ENCODE results near the gene SP9. TPM values are rescaled to one million over a fixed set of nuclear protein-coding genes. Genes with fewer than 3 reads are reported as not detected.

Gene SP9
- total RNA-seq, 1 donor from 2014 or later = not detected

GRCh38 chr2:174322149-174322548 lies 12.6 kb upstream of the SP9 start:
- Mint-ChIP-seq H3K4me1 (ENCODE audit: low read depth) (peaks cover 9% of the 10 kb centered on the region), H3K4me3 (ENCODE audit: low read depth) (no peak overlapping the region), H3K36me3 (ENCODE audit: insufficient read depth) (no peaks in the 10 kb centered on the region), H3K9me3 (ENCODE audit: low read depth) (no peaks in the 10 kb centered on the region), H3K27ac (no peak overlapping the region), H3K27me3 (peaks cover 65% of the 10 kb centered on the region)
- DNase-seq (ENCODE audit: low spot score, unreplicated experiment) = no peak
- TF ChIP-seq, protein P1, sequence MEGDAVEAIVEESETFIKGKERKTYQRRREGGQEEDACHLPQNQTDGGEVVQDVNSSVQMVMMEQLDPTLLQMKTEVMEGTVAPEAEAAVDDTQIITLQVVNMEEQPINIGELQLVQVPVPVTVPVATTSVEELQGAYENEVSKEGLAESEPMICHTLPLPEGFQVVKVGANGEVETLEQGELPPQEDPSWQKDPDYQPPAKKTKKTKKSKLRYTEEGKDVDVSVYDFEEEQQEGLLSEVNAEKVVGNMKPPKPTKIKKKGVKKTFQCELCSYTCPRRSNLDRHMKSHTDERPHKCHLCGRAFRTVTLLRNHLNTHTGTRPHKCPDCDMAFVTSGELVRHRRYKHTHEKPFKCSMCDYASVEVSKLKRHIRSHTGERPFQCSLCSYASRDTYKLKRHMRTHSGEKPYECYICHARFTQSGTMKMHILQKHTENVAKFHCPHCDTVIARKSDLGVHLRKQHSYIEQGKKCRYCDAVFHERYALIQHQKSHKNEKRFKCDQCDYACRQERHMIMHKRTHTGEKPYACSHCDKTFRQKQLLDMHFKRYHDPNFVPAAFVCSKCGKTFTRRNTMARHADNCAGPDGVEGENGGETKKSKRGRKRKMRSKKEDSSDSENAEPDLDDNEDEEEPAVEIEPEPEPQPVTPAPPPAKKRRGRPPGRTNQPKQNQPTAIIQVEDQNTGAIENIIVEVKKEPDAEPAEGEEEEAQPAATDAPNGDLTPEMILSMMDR (IDR thresholded peaks at IDR 0.05; ENCODE audit: unreplicated experiment) = no peak

DNA sequence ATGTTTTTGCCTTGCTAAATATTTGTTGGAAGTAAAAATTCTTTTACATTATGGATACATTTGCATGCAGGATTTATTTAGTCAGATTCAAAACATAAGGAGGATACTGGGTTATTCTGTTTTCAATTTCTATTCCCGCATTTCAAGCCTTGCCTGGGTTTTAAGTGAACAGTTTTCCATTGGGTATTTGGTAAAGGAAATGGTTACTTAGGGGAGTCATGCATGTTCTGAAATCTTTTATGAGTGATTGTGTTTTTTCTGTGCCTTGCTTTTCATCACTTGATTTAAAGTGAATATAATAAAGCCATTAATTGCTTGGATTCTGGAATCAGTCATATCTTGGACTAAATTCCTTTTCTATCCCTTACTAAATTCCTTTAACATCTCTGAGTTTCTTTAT lies 12.0 kb upstream of the SP9 start:
- TF ChIP-seq, protein P1 (IDR thresholded peaks at IDR 0.05; ENCODE audit: unreplicated experiment) = no peak
- H3K4me3 Mint-ChIP-seq (ENCODE audit: low read depth) = no peak overlapping the region
- H3K27me3 Mint-ChIP-seq = peaks cover 71% of the 10 kb centered on the region
- H3K9me3 Mint-ChIP-seq (ENCODE audit: low read depth) = no peaks in the 10 kb centered on the region
- no peaks in the 10 kb centered on the region for H3K36me3 Mint-ChIP-seq (ENCODE audit: insufficient read depth)
- H3K4me1 Mint-ChIP-seq (ENCODE audit: low read depth) = peaks cover 11% of the 10 kb centered on the region
- no peak for DNase-seq (ENCODE audit: low spot score, unreplicated experiment)
- H3K27ac Mint-ChIP-seq = no peak overlapping the region

DNA sequence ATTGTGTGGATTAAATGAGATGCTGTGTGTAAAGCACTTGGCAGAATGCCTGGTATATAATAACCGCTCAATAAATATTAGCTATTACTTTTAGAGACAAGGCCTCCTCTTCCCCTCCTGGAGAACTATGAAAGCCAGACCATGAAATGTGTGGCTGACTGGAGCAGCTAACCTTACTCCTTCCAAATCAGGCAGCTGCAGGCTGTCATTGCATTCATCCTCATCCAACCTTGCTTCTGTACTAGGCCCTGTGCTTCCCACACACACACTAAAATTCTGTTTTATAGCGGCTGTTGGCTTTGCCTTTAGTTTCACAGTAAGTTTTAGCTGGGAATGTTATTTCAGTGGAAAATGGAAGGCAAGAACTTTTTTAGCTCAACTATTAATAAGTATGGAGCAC lies 10.2 kb upstream of the SP9 start:
- no peak for DNase-seq (ENCODE audit: low spot score, unreplicated experiment)
- Mint-ChIP-seq H3K4me1 (ENCODE audit: low read depth) (peaks cover 15% of the 10 kb centered on the region), H3K27ac (no peak overlapping the region), H3K27me3 (peaks cover 82% of the 10 kb centered on the region), H3K4me3 (ENCODE audit: low read depth) (no peak overlapping the region), H3K36me3 (ENCODE audit: insufficient read depth) (no peaks in the 10 kb centered on the region), H3K9me3 (ENCODE audit: low read depth) (no peaks in the 10 kb centered on the region)
- TF ChIP-seq, protein P1 (IDR thresholded peaks at IDR 0.05; ENCODE audit: unreplicated experiment) = no peak

GRCh38 chr2:174325373-174326160 lies 9.2 kb upstream of the SP9 start:
- Mint-ChIP-seq H3K9me3 (ENCODE audit: low read depth) (no peaks in the 10 kb centered on the region), H3K27ac (peak overlapping the region; percentile 56), H3K4me1 (ENCODE audit: low read depth) (peaks cover 15% of the 10 kb centered on the region), H3K27me3 (peaks cover 86% of the 10 kb centered on the region), H3K36me3 (ENCODE audit: insufficient read depth) (no peaks in the 10 kb centered on the region), H3K4me3 (ENCODE audit: low read depth) (peak overlapping the region; percentile 66)
- TF ChIP-seq, protein P1 (IDR thresholded peaks at IDR 0.05; ENCODE audit: unreplicated experiment) = no peak
- no peak for DNase-seq (ENCODE audit: low spot score, unreplicated experiment)

GRCh38 chr2:174326161-174327020 lies 8.4 kb upstream of the SP9 start:
- Mint-ChIP-seq H3K27me3 (peaks cover 88% of the 10 kb centered on the region), H3K27ac (peak overlapping the region; percentile 56), H3K4me3 (ENCODE audit: low read depth) (peak overlapping the region; percentile 66), H3K9me3 (ENCODE audit: low read depth) (no peaks in the 10 kb centered on the region), H3K36me3 (ENCODE audit: insufficient read depth) (no peaks in the 10 kb centered on the region), H3K4me1 (ENCODE audit: low read depth) (peaks cover 15% of the 10 kb centered on the region)
- no peak for DNase-seq (ENCODE audit: low spot score, unreplicated experiment)
- TF ChIP-seq, protein P1 (IDR thresholded peaks at IDR 0.05; ENCODE audit: unreplicated experiment) = no peak

All from progenitor cell of endocrine pancreas (in vitro differentiated cells).